HepG2 (cell line): ENCODE data around the gene SPTBN4. TPM values are rescaled to one million over a fixed set of nuclear protein-coding genes. Genes with fewer than 3 reads are reported as not detected.

ENCODE experiments used
- ADNP ChIP-seq: sonication (generic); formaldehyde crosslinking; IDR thresholded peaks from 2 replicates; pipeline ENCODE4 v1.4.0; 2020; ENCODE audit warnings: missing genetic modification reagents
- DBP ChIP-seq: sonication (generic); formaldehyde crosslinking; IDR thresholded peaks from 2 replicates; pipeline ENCODE4 v1.4.0; 2020; ENCODE audit warnings: missing genetic modification reagents; ENCODE audit errors: not compliant biosample characterization
- GMEB2 ChIP-seq: IDR thresholded peaks from 2 replicates; pipeline ENCODE4 v1.6.1; 2016; ENCODE audit warnings: missing biosample characterization, missing genetic modification reagents, low read depth
- HDAC1 ChIP-seq: sonication (generic); formaldehyde crosslinking; IDR thresholded peaks from 2 replicates; pipeline ENCODE4 v1.5.1; 2020; ENCODE audit warnings: mild to moderate bottlenecking, missing genetic modification reagents
- MEIS1 ChIP-seq: sonication (generic); formaldehyde crosslinking; IDR thresholded peaks from 2 replicates; pipeline ENCODE4 v1.9.0; 2021; ENCODE audit warnings: mild to moderate bottlenecking, missing genetic modification reagents, moderate library complexity, borderline replicate concordance
- MXI1 ChIP-seq: IDR thresholded peaks from 3 replicates; pipeline ENCODE4 v1.6.1; 2012; ENCODE audit warnings: low read depth, low read length, inconsistent platforms, borderline replicate concordance
- PLRG1 ChIP-seq: fragments of 450-650 bp; conservative IDR thresholded peaks from 2 replicates; pipeline ENCODE4 v1.6.1; 2016
- TMF1 ChIP-seq: sonication (generic); formaldehyde crosslinking; IDR thresholded peaks from 2 replicates; pipeline ENCODE4 v1.8.1; 2022; ENCODE audit warnings: low read depth, missing genetic modification reagents
- U2AF2 ChIP-seq: fragments of 200-400 bp; formaldehyde crosslinking; IDR thresholded peaks from 2 replicates; pipeline ENCODE4 v1.6.1; 2017; ENCODE audit warnings: low read depth, mild to moderate bottlenecking, low read length
- ZBTB1 ChIP-seq: sonication (generic); formaldehyde crosslinking; IDR thresholded peaks from 2 replicates; pipeline ENCODE4 v1.4.0; 2020; ENCODE audit warnings: missing genetic modification reagents, borderline replicate concordance
- ZNF17 ChIP-seq: sonication (generic); formaldehyde crosslinking; IDR thresholded peaks from 2 replicates; pipeline ENCODE4 v1.5.0; 2020; ENCODE audit warnings: mild to moderate bottlenecking, missing genetic modification reagents
- ZNF777 ChIP-seq: sonication (generic); formaldehyde crosslinking; IDR thresholded peaks from 2 replicates; pipeline ENCODE4 v1.4.0; 2020; ENCODE audit warnings: missing genetic modification reagents
- polyA plus RNA-seq, 8 experiments: library from polyadenylated mRNA; depleted of rRNA in 3 of 8; stranded (reverse) in 7 of 8; unstranded in 1 of 8; fragments of >200 nt; fragmentation: Illumina TruSeq in 4 of 8; extraction: Trizol in 4 of 8; gene quantifications; 2 replicates each; pipeline versions ENCODE4 v1.2.1 to v1.2.3, GENCODE V29; 2011 to 2016; ENCODE audit warnings: low read depth in 4 of 8, missing spikeins in 1 of 8, mixed read lengths in 1 of 8; ENCODE audit not compliant: insufficient read depth in 1 of 8
- total RNA-seq, 5 experiments: library from RNA; depleted of rRNA; stranded (reverse); fragments of >200 nt; fragmentation: Illumina TruSeq; extraction: Trizol; gene quantifications; 2 replicates each; pipeline ENCODE4 v1.2.3, GENCODE V29; 2016; ENCODE audit warnings: low read depth in 1 of 5

The SPTBN4 gene
- total and polyA plus RNA-seq, 2 of the 13 experiments (the other 11 are each of a cell fraction or from before 2014, with no cell fraction given): 0.11 TPM

- no peak for TF ChIP-seq GMEB2
- TF ChIP-seq ZNF777: 0 out of 2 replicates have a peak, but pooled peaks have one; percentile 35
- no peak for TF ChIP-seq ZBTB1
- no peak for TF ChIP-seq MXI1
- TF ChIP-seq ADNP (CRISPR knock-in tag): 0 out of 2 replicates have a peak, but pooled peaks have one; percentile 23
- no peak for TF ChIP-seq PLRG1
- peak; percentile 14; the same call in 1 of the 2 replicates for TF ChIP-seq TMF1 (CRISPR knock-in tag)
- no peak for TF ChIP-seq HDAC1 (CRISPR knock-in tag)
- TF ChIP-seq DBP: no peak
- no peak for TF ChIP-seq ZNF17
- TF ChIP-seq U2AF2: no peak
- 0 out of 2 replicates have a peak, but pooled peaks have one; percentile 18 for TF ChIP-seq MEIS1 (CRISPR knock-in tag)
Measured at GRCh38 chr19:40604171-40604646, 137.4 kb downstream of the SPTBN4 start (continued).
